Ecto neural progenitor cell (in vitro differentiated cells): Measurements from ENCODE around the gene CDC42BPG.
A peak's percentile ranks its signal among the peaks of the same experiment; 100 is the strongest.

Source experiments
- DNase-seq: peaks from one replicate; pipeline ENCODE4 v3.0.0-alpha.2; 2018; ENCODE audit warnings: low spot score

The CDC42BPG gene

GRCh38 chr11:64805481-64805880 lies 39.0 kb downstream of the CDC42BPG start:
- DNase-seq = no peak

GRCh38 chr11:64804346-64805210 lies 39.9 kb downstream of the CDC42BPG start:
- DNase-seq = no peak

GRCh38 chr11:64803846-64804345 lies 40.6 kb downstream of the CDC42BPG start:
- DNase-seq = no peak

- peak; percentile 88 for DNase-seq
These were observed 41.2 kb downstream of the CDC42BPG start, which contains the start of gene MAP4K2 for GRCh38 chr11:64803158-64803845. TSS of gene MAP4K2 (minus strand) at chr11:64803214. CDS start at chr11:64803149, 65 bp downstream.

GRCh38 chr11:64802370-64803157 lies 41.9 kb downstream of the CDC42BPG start:
- no peak for DNase-seq

- DNase-seq = no peak
These were observed 42.7 kb downstream of the CDC42BPG start for GRCh38 chr11:64801561-64802369.

GRCh38 chr11:64801158-64801464 lies 43.3 kb downstream of the CDC42BPG start:
- peak; percentile 39 for DNase-seq

- no peak for DNase-seq
These were observed 43.9 kb downstream of the CDC42BPG start for GRCh38 chr11:64800303-64801157.

- no peak for DNase-seq
These were observed 44.7 kb downstream of the CDC42BPG start for GRCh38 chr11:64799623-64800302.

GRCh38 chr11:64799256-64799622 lies 45.2 kb downstream of the CDC42BPG start:
- no peak for DNase-seq

- DNase-seq = no peak
These were observed 47.5 kb downstream of the CDC42BPG start for GRCh38 chr11:64796757-64797541.

- DNase-seq = no peak
These were observed 48.3 kb downstream of the CDC42BPG start for GRCh38 chr11:64796047-64796756.

- no peak for DNase-seq
These were observed 49.9 kb downstream of the CDC42BPG start for GRCh38 chr11:64794526-64794925.

- no peak for DNase-seq
These were observed 50.9 kb downstream of the CDC42BPG start for GRCh38 chr11:64793271-64794160.

GRCh38 chr11:64792482-64792881 lies 52.0 kb downstream of the CDC42BPG start:
- no peak for DNase-seq

GRCh38 chr11:64791781-64792291 lies 52.6 kb downstream of the CDC42BPG start:
- no peak for DNase-seq
